ENCODE measurements around the gene MCRIP2.

The MCRIP2 gene

DNA sequence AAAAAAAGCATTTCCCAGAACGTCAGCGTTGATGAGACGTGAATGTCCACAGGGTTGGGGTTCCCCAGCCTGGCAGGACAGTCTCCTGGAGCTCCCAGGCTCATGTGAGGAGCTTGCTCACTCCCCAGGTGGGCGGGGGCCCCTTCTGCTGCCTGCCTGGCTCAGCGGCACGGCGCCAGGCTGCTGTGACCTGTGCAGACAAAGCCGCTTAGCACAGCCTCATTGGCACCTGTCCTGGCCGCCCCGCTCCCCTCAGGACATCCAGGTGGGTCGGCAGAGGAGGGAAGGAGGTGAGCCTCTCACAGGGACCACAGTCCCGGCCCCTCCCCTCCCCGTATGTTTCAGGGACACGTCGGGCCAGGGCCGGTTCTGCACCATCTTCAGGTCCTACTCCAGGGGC, 23.8 kb upstream of the MCRIP2 start:
- DNase-seq, result no peak

DNA sequence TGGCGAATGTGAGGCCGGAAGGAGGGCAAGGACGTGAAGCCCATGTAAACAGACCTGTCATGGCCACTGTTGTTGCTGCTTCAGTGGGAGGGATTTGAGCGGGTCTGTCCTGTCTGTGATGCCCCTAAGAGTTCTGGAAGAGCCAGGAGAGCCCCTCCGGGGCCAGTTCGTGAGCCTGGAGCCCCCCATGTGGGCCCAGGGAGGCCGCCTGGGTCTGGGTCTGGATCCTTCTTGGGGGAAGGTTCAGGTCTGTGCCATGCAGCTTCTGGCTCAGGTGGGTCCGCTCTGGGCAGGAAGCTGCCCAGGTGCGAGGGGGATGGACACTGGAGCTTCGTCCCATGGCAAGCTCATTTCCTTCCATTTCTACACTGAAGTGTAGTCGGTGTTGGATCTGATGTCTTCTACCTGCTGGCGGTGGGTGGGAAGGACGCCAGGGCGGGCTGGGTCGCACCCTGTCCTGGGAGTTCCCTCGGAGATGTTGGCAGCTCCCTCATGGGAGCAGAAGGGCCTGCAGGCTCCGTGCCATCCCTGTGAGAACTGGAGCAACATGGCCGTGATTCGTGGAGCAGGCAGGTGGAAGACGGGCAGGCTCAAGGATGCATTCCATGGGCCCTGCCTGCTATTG, 22.0 kb upstream of the MCRIP2 start:
- no peak for DNase-seq

DNA sequence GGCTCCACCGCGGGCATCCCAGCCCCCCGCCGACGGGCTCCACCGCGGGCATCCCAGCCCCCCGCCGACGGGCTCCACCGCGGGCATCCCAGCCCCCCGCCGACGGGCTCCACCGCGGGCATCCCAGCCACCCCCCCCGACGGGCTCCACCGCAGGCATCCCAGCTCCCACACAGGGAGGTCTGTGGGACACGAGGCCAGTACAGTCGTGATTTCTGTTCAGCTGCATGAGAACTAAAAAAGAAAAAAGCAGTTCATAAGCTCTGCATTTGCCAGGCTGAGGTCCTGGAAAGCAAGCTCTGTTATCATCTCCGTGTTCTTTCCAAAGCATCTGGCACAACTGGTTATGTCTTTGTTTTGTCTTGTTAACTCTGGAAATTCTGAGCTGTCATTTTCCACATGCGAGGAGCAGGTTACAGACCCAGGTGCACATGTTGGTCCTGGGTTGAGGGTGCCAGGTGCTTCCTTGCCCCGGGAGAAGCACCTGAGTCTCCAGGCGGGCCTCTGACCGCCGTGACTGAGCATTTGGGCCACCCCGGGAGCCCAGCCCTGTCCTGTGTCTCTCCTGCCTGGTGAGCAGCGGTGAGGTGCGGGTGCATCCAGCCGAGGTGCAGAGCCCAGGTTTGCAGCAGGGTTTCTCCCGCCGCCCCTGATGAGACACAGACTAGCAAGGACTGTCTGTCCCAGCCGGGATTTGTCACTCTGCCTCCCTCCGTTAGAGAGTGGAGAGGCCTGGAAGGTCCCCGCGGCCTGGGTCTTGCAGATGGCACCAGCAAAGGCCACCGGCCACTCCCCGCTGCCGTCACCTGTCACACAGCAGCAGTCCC, 20.7 kb upstream of the MCRIP2 start:
- no peak for DNase-seq

DNA sequence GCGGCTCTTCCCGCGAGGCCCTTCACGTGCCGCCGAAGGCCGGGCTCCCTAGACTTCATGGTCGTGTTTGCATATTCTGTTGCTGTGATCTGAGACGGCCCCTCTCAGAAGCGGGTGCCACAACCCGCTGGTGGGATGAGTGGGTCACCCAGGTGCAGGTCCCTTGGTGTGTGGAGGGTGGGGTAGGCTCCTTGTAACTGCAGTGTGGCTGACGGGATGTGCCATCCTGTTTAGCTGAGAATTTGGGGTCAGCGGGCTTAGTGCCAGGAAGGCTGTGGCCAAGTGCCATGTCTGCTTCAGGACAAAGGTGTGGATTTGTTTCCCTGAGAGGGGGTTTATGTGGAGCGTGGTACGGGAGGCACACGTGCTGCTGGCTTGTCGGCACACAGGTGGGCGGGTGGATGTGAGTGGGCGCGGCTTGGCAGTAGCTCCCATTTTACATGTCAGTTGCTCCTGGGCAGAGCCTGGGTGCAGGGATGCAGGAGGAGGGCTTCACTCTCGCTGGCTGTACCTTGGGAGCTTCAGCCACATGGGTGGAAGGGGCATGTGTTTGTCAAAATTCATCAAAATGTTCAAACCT, 20.0 kb upstream of the MCRIP2 start:
- DNase-seq, result no peak

DNA sequence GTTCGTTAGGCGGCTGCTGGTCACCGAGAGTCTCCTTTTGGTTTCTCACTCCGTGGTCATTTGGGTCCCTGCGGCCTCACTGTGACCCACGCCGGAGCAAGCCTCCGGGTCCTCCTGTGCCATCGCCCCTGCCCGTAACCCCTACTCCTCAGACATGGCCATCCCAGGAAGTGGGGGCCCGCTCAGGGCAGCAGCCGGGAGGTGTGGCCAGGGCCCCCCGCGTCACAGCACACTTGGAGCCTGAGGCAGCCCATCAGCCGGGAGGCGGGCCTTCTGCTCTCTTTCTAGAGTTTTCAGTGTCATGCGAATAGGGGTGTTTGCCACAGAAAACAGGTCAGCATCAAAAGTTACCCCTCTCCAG, 18.7 kb upstream of the MCRIP2 start:
- DNase-seq, result no peak

DNA sequence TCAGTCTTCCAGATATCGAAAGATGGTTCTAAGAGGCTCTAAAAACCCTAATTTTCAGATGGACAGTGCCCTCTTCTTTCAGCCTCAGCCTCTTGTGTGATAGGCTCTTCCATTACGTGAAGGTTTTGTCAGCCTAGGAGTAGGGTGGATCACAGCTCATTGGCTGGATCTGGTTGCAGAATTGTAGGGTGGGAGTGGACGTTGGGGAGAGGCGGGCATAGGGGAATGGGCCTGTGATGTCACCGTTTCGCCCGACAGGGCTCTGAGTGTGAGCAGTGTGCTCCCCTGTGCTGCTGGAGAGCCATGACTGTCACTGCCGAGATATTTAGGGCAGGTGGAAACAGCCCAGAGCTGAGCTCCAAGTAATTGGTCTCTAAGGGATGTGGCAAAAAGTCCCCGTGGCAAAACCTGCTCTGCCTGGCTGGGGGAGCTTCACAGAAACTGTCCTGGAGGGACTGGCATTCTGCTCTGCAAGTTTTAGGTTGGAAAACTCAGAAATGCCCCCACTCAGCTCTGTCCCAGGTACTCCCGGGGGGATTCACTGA, 17.0 kb upstream of the MCRIP2 start:
- DNase-seq, result no peak

DNA sequence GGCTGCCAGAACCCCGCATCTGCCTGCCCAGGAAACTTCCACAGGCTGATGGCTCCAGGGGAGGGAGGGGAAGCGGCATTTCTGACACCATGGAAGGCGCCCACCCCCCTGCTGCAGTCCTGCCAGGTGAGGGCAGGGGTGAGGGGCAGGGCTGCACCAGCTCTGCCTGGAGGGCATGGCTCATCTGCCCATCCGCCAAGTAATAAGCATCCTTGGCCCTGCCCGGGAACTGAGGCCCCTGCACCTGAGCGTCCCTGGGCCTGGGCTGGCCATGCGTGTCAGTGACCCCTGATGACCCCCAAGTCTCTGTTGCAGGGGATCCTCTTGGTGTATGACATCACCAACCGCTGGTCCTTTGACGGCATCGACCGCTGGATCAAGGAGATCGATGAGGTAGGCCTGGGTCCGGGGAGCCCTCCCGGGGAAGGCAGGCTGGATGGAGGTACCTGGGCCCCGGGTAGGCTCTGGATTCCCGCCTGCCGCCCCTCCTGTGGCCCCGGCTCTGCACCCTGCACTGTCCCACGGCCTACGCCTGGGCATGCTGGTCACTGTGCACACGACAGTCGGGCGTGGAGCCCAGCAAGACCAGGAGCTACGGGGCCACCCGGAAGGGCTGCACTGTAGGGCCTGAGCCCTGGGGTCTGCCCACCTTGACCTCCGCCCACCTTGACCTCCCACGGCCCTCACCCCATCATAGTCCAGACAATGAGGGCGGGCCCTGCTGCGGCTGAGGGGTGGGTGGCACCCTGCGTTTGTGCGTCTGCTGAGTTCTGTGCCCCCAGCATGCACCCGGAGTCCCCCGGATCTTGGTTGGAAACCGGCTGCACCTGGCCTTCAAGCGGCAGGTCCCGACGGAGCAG, 16.3 kb upstream of the MCRIP2 start:
- no peak for DNase-seq

DNA sequence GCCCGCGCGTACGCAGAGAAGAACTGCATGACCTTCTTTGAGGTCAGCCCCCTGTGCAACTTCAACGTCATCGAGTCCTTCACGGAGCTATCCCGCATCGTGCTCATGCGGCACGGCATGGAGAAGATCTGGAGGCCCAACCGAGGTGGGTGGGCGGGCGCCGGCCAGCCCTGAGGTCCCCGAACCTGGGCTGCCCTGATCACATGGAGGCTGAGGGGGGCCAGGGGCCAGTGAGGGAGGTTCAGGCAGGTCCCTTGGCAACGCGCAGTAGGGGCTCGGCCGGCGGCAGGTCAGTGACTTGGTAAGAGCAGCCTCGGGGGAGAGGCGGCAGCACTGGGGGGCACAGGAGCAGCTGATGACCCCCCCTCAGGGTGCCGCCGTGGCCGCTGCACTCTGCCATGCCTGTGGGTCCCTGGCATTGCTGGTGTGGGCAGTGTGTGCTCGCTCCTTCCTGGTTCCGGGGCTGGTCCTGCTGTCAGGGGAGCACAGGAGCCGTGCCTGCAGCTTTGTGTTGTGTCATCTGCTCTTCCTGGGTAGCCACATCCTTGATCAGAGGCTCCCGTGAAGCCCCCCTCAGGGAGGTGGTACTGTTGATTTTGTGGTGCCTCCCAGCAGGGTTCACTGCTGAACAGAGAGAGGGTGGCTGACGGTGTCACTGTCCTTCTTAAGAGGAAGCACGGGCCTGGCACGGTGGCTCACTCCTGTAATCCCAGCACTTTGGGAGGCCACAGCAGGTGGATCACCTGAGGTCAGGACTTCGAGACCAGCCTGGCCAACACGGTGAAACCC, 15.5 kb upstream of the MCRIP2 start:
- no peak for DNase-seq

DNA sequence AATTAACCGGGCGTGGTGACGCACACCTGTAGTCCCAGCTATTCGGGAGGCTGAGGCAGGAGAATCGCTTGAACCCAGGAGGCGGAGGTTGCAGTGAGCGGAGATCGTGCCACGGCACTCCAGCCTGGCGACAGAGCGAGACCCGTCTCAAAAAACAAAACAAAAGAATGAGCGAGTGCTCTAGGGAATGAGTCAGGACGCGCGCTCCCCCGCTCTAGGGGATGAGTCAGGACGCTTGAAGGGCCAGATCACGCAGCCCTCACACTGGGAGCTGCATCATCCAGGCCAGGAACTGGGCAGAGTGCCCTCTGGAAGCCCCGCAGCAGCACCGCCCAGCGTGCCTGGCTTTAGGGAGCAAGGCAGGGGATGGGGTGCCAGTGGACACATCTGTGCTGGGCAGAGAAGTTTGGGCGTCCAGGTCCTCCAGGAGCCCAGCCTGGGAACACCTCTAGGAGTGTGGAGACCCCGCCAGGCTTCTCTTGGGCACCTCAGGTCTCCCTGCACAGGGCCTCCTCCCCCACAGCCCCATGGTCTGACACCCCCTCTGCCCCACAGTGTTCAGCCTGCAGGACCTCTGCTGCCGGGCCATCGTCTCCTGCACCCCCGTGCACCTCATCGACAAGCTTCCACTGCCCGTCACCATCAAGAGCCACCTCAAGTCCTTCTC, 14.7 kb upstream of the MCRIP2 start:
- DNase-seq, result no peak

DNA sequence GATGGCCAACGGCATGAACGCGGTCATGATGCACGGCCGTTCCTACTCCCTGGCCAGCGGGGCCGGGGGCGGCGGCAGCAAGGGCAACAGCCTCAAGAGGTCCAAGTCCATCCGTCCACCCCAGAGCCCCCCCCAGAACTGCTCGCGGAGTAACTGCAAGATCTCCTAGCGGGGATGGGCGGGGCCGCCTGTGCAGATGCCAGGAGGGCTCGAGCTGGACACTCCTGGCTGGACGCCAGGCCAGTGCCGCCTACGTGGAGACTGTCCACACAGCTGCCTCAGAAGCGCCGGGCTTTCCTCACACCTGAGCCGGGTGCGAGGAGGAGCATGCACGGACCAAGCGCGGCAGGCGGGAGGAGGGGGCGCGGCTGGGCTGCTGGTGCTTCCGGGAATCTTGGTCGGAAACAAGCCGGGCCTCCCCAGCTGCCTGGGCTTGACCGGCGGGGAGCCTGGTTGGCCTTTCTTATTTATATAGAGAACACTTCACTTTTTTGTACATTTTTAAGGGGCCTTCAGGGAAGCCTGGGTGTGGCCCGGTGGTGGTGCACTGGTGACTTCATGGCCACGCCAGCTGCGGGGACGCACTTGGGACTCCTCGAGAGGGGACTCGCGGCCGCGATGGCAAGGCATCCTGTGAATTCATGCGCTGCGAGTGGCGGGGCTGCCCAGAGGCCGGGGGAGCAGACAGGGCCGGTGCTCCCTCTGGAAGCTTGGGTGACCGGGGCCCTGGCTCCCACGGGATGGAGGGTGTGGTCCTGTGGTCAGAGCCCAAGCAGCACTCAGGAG, 14.0 kb upstream of the MCRIP2 start:
- DNase-seq, result no peak

DNA sequence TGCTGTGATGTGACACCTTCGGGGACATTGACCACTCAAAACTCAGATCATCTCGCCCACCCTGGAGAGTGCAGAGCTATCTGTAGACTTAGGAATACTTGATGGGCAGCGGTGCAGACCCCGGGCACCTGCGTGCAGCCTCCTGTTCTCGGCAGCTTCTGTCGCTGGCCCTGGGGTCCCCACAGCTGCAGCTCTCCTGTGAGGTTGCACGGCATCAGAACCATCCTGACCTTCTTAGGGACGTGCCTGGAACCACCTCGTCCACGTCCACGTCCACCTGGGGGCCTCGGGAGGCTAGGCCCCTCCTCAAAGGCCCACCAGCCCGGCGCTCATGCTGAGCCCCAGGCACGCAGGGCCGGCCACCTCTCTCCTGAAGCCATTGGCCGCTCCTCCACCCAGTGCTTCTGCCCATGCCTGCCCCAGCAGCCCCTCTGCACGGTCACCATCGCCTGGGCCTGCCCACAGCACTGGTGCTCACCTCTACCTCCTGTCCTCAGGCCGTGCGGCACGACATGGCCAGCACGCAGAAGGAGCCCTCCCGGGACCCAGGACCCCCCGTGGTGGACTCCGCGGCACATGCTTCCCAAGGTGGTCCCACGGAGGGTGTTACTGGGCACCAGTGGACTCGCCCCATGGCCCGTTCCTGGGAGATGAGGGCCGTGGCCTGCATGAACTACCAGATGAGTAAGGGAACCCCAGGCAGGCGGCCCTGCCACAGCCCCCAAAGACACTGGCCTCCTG, 13.1 kb upstream of the MCRIP2 start:
- no peak for DNase-seq

DNA sequence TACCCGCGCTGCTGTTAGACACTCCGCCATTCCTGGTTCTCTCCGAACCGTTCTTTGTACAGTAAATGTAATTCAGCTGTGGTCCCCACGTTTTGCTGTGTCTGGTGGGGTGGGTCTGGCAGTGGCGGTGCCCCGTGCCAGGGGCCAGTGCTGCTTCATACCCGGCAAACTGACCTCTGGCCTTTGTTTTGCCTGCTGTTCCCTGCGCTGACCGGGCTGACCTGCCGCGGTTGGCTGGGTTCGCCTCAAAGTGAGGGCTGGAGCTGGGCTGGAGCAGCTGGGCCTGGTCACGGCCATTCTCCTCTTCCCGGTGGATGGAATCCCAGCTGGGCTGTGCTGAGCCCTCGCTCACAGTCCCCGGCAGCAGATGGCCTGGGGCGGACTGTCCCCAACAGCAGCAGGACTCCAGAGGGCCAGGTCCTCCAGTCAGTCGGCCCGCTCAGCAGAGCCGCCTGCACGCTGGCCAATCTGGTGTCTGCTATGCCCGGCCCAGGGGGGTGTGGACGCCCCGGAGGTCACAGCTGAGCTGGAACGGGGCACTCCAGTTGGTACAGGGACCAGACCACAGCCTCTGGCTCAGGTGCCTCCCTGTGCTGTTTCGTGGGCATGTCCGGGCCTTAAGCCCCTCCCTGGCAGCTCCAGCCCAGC, 12.3 kb upstream of the MCRIP2 start:
- no peak for DNase-seq

DNA sequence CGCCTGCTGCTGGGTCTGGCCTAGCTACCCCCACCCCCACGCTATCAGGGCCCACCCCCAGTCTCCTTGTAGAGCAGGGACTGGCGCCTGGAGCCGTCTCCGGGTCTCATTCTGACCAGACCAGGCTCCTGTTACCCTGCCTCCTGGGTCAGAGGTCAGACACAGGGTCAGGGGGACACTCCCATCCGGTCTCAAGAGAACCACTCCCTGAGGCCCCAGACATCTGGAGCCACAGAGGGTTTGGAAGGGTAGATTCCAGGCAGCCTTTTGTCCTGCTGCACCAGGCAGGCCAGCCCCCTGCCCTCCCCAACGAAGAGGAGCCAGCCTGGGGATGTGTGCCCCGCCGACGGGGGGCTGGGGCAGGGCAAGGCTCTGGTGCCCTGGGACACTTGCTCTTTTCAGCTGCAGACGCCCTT, 11.8 kb upstream of the MCRIP2 start:
- no peak for DNase-seq

DNA sequence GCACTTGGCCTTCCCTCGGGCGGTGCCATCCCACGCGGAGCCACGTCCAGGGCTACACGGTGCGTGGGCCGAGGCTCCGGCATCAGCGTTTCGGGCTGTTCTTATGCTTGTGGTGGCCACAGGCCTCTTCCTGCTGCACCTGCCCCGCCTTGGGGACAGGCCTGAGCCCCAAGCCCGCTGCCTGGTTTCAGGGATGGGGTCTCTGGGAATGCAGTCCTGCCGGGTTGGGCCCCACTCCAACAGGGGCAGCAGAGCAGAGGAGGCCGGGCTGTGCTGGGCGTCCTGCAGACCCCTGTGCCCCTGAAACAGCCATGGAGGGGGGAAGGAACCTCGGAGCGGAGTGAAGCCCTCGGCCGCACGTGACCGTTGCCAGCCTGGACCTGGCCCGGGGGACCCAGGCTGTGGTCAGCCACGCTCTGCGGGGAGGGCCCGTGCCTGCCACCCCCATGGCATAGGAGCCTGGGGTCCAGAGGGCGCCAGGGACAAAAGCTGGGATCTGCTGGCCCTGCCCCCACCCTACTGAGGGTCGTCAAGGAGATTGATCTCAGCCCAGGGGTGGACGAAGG, 11.3 kb upstream of the MCRIP2 start:
- DNase-seq, result no peak

DNA sequence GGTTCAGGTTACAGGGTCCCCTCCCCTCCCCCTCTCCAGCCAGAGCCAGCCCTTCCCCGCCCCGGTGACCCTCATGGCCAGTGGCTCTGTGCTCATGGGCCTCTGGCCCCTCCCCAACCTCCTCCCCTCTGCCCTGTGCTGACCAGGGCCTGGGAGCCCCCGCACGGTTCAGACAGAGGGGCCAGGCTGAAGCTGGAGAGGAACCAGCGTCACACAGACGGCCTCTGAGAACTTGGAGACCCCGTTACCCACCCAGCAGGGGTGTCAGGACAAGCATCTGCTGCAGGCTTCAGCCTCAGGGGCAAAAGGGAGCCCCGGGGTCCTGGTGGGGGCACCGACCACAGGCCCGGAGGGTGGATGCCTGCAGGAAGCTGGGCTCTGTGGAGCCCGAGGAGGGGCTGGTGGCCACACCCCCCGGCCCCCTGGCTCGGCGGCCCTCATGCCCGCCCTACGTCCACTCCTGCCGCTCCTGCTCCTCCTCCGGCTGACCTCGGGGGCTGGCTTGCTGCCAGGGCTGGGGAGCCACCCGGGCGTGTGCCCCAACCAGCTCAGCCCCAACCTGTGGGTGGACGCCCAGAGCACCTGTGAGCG, 10.7 kb upstream of the MCRIP2 start, which contains the start of gene WFIKKN1:
Gene WFIKKN1, plus strand, starts transcription at position 171 of the 591 bp plus-strand sequence. Its CDS starts 269 bp downstream, at position 440.
- peak; percentile 14 for DNase-seq

DNA sequence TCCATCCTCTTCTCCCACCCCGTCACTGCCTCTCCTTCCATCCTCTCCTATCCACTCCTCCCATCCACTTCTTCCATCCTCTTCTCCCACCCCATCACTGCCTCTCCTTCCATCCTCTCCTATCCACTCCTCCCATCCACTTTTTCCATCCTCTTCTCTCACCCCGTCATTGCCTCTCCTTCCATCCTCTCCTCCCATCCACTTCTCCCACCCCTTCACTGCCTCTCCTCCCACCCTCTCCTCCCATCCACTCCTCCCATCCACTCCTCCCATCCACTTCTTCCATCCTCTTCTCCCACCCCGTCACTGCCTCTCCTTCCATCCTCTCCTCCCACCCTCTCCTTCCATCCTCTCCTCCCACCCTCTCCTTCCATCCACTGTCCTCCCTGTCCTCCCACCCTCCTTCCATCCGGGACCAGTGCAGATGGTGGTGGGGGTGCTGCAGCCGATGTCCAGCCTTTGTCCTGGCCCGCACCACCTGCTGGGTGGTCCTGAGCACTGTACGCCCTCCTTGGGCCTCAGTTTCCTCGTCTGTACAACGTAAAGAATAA, 9.7 kb upstream of the MCRIP2 start:
- DNase-seq, result no peak

DNA sequence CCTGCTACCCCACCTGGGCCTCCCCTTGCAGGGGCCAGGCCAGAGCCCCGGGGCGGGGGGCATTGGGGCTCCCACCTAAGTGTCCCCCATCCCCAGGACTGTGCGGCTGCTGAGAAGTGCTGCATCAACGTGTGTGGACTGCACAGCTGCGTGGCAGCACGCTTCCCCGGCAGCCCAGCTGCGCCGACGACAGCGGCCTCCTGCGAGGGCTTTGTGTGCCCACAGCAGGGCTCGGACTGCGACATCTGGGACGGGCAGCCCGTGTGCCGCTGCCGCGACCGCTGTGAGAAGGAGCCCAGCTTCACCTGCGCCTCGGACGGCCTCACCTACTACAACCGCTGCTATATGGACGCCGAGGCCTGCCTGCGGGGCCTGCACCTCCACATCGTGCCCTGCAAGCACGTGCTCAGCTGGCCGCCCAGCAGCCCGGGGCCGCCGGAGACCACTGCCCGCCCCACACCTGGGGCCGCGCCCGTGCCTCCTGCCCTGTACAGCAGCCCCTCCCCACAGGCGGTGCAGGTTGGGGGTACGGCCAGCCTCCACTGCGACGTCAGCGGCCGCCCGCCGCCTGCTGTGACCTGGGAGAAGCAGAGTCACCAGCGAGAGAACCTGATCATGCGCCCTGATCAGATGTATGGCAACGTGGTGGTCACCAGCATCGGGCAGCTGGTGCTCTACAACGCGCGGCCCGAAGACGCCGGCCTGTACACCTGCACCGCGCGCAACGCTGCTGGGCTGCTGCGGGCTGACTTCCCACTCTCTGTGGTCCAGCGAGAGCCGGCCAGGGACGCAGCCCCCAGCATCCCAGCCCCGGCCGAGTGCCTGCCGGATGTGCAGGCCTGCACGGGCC, 8.9 kb upstream of the MCRIP2 start:
- DNase-seq, result no peak

Data from OCI-M1 (cell line).